Eye (tissue), 1 donor: Measurements from ENCODE around the gene ANTXRL.
A peak's percentile ranks its signal among the peaks of the same experiment; 100 is the strongest.
"Not testable (repeated sequence)": the region's sequence is repeated elsewhere in the genome, so short reads cannot be mapped to it uniquely, and the experiment has no call there.

ENCODE experiments used
- DNase-seq: peaks from one replicate; pipeline ENCODE4 v3.0.0-alpha.2; 2015

The ANTXRL gene

GRCh38 chr10:46255210-46255609, 31.6 kb upstream of the ANTXRL start:
- not testable (repeated sequence) for DNase-seq

- DNase-seq = peak; percentile 37
Measured at GRCh38 chr10:46255801-46256747, 30.7 kb upstream of the ANTXRL start.

- no peak for DNase-seq
Measured at GRCh38 chr10:46257099-46257498, 29.7 kb upstream of the ANTXRL start.

GRCh38 chr10:46262906-46263560, 23.8 kb upstream of the ANTXRL start:
- DNase-seq = not testable (repeated sequence)

- DNase-seq = no peak
Measured at GRCh38 chr10:46263831-46264268, 22.9 kb upstream of the ANTXRL start.

- DNase-seq = no peak
Measured at GRCh38 chr10:46264336-46264735, 22.5 kb upstream of the ANTXRL start.

GRCh38 chr10:46264737-46265368, 21.9 kb upstream of the ANTXRL start:
- no peak for DNase-seq

GRCh38 chr10:46265566-46266305, 21.1 kb upstream of the ANTXRL start:
- peak; percentile 58 for DNase-seq

- DNase-seq = peak; percentile 86
Measured at GRCh38 chr10:46266306-46266985, 20.4 kb upstream of the ANTXRL start.

- no peak for DNase-seq
Measured at GRCh38 chr10:46267132-46267985, 19.4 kb upstream of the ANTXRL start.

- no peak for DNase-seq
Measured at GRCh38 chr10:46268076-46268881, 18.5 kb upstream of the ANTXRL start.

GRCh38 chr10:46269554-46270053, 17.2 kb upstream of the ANTXRL start:
- not testable (repeated sequence) for DNase-seq

GRCh38 chr10:46270086-46270811, 16.5 kb upstream of the ANTXRL start:
- no peak for DNase-seq

GRCh38 chr10:46270963-46271530, 15.8 kb upstream of the ANTXRL start:
- peak; percentile 77 for DNase-seq

GRCh38 chr10:46271795-46272499, 14.8 kb upstream of the ANTXRL start:
- peak; percentile 58 for DNase-seq

GRCh38 chr10:46272863-46273415, 13.9 kb upstream of the ANTXRL start:
- DNase-seq = no peak

GRCh38 chr10:46273506-46274477, 13.0 kb upstream of the ANTXRL start:
- no peak for DNase-seq
